ENCODE data around the gene TPM4. TPM values are rescaled to one million over a fixed set of nuclear protein-coding genes. Genes with fewer than 3 reads are reported as not detected.
A peak's percentile ranks its signal among the peaks of the same experiment; 100 is the strongest.
"Not testable (repeated sequence)": the region's sequence is repeated elsewhere in the genome, so short reads cannot be mapped to it uniquely, and the experiment has no call there.

The TPM4 gene
- total and polyA plus RNA-seq, 8 donors: 437 to 631 (median 556) TPM

DNA sequence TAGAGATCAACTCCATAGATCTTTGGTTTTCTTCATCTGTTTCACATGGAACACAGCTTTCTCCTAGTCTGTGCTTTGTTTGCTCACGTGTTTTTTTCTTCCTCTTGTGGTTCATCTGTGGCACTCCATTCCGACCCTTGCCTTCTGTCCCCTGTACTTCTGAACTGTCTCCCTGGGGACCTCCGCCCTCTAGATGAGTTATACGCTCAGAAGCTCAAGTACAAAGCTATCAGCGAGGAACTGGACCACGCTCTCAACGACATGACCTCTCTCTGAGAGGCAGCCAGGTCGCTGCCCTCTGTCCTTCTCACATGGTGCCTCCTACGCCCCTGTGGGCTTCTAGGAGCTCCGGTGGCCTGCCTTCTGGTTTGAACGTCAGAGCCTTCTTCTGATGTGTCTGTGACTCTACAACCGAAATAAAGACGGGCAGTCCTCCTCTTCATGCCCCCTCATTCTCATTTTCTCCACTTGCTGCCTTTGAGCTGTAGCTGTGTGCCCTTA lies 18.8 kb downstream of the TPM4 start:
- H3K36me3 ChIP-seq: peaks cover 9 to 100% of the 10 kb centered on the region in 2 donors
- peaks cover 0 to 19% of the 10 kb centered on the region in 2 donors for H3K4me1 ChIP-seq
- no peaks in the 10 kb centered on the region for H3K9me3 ChIP-seq
- no peak for ATAC-seq
- H3K4me3 ChIP-seq: no peak overlapping the region
- no peak for TF ChIP-seq CTCF (IDR thresholded peaks at IDR 0.05)
- H3K27ac ChIP-seq: peak overlapping the region; percentile 2 to 23
- no peaks in the 10 kb centered on the region for H3K27me3 ChIP-seq
- intact Hi-C loops (cut with DNase I): no loop called here
- DNase-seq: peak in 1 of 4 donors; percentile 36

GRCh38 chr19:16096280-16096855 lies 20.1 kb downstream of the TPM4 start:
- DNase-seq (no peak), ATAC-seq (peak; percentile 45)
- Histone ChIP-seq H3K4me3 (no peak overlapping the region), H3K9me3 (no peaks in the 10 kb centered on the region), H3K27me3 (no peaks in the 10 kb centered on the region), H3K36me3 (peaks cover 4 to 100% of the 10 kb centered on the region in 2 donors), H3K4me1 (peaks cover 0 to 19% of the 10 kb centered on the region in 2 donors), H3K27ac (peak overlapping the region in 1 of 2 donors; percentile 23)
- no peak for TF ChIP-seq CTCF (IDR thresholded peaks at IDR 0.05)
- intact Hi-C loops (cut with DNase I): no loop called here

- H3K36me3 ChIP-seq: peaks cover 6 to 100% of the 10 kb centered on the region in 2 donors
- H3K4me1 ChIP-seq: peaks cover 0 to 17% of the 10 kb centered on the region in 2 donors
- H3K27ac ChIP-seq: peak overlapping the region in 1 of 2 donors; percentile 3
- ATAC-seq (no peak), DNase-seq (no peak)
- no peak for TF ChIP-seq CTCF (IDR thresholded peaks at IDR 0.05)
- H3K27me3 ChIP-seq: no peaks in the 10 kb centered on the region
- H3K4me3 ChIP-seq: no peak overlapping the region
- intact Hi-C loops (cut with DNase I): no loop called here
- no peaks in the 10 kb centered on the region for H3K9me3 ChIP-seq
Observed at GRCh38 chr19:16098416-16098768, 22.1 kb downstream of the TPM4 start.

DNA sequence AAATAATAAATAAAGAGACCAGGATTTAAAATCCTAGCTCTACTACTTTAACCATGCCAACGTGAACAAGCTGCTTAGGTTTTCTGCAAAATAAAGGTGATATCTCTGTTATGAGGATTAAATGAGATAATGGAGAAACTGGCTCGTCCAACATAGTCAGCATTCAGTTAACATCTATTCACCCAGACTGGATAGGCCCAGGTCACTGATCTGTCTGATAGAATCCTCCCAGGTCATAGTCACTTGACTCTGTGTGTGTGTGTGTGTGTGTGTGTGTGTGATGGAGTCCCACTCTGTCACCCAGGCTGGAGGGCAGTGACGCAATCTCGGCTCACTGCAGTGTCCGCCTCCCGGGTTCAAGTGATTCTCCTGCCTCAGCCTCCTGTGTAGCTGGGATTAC lies 22.5 kb downstream of the TPM4 start:
- intact Hi-C loops (cut with DNase I): no loop called here

DNA sequence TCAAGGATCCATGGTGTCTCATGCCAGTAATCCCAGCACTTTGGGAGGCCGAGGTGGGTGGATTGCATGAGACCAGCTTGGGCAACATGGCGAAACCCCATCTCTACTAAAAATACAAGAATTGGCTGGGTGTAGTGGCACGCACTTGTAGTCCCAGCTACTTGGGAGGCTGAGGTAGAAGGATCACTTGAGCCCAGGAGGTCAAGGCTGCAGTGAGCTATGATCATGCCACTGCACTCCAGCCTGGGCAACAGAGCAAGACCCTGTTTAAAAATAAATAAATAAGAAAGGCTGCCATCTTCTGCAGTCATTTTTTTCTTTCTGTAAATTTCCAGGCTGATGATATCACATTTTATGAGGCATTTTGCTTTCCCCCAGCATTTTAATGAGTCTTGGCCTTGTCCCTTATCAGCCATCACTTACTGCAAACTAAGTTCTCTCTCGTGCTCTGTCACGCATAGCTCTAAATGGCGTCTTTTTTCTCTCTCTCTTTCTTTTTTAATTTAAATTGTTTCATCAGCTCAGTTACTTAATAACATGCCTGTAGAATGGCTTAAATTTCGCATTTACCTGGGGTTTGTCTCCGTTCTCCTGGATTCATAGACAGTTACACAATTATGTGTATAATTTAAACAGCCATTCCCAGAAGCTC lies 23.1 kb downstream of the TPM4 start:
- intact Hi-C loops (cut with DNase I); H3K27ac ChIP-seq; H3K27me3 ChIP-seq; H3K9me3 ChIP-seq; ATAC-seq; DNase-seq; H3K4me3 ChIP-seq: not testable (repeated sequence)
- peaks cover 0 to 14% of the 10 kb centered on the region in 2 donors for H3K4me1 ChIP-seq
- H3K36me3 ChIP-seq: peaks cover 8 to 100% of the 10 kb centered on the region in 2 donors

More for the DNA sequence above, 22.5 kb downstream of the TPM4 start:
- ATAC-seq (no peak), DNase-seq (peak in 1 of 4 donors; percentile 32)
- Histone ChIP-seq H3K27ac (no peak overlapping the region), H3K27me3 (no peaks in the 10 kb centered on the region), H3K4me3 (no peak overlapping the region), H3K36me3 (peaks cover 8 to 100% of the 10 kb centered on the region in 2 donors), H3K9me3 (no peaks in the 10 kb centered on the region), H3K4me1 (peaks cover 0 to 14% of the 10 kb centered on the region in 2 donors)
- TF ChIP-seq CTCF (IDR thresholded peaks at IDR 0.05): no peak

All from left lung (tissue), 10 donors.